Measurements from ENCODE around the gene TGM6.

DNA sequence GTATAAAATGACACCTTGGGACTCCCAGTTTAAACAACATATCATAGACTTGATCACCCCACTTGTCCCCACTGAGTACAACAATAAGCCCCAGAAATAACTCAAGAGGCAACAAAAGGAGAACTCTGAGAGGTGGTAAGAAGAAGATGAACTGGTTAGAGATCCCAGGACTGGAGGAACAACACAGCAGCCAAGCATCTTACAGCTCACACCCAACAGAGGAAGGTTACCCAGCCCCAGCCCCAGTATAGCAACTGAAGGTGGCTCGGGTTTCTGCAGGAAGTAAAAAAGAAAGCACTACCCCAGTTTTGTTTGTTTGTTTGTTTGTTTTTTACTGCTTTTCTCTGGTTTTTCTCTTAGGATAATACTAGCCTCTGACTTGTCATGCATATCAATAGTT, 17.1 kb upstream of the TGM6 start:
- TF ChIP-seq, protein P1, sequence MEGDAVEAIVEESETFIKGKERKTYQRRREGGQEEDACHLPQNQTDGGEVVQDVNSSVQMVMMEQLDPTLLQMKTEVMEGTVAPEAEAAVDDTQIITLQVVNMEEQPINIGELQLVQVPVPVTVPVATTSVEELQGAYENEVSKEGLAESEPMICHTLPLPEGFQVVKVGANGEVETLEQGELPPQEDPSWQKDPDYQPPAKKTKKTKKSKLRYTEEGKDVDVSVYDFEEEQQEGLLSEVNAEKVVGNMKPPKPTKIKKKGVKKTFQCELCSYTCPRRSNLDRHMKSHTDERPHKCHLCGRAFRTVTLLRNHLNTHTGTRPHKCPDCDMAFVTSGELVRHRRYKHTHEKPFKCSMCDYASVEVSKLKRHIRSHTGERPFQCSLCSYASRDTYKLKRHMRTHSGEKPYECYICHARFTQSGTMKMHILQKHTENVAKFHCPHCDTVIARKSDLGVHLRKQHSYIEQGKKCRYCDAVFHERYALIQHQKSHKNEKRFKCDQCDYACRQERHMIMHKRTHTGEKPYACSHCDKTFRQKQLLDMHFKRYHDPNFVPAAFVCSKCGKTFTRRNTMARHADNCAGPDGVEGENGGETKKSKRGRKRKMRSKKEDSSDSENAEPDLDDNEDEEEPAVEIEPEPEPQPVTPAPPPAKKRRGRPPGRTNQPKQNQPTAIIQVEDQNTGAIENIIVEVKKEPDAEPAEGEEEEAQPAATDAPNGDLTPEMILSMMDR (conservative IDR thresholded peaks at IDR 0.05; ENCODE audit: low read depth, low read length), result no peak
- no peak for TF ChIP-seq EZH2 (IDR thresholded peaks at IDR 0.05; ENCODE audit: low read length, unreplicated experiment)
